ENCODE measurements around the gene CEP128.

CEP128 gene

GRCh38 chr14:80872645-80873044 lies 68.9 kb downstream of the CEP128 start:
- no peak for DNase-seq

- no peak for DNase-seq
Measured at GRCh38 chr14:80868260-80868659, 73.3 kb downstream of the CEP128 start.

- DNase-seq: no peak
Measured at GRCh38 chr14:80867798-80868197, 73.7 kb downstream of the CEP128 start.

GRCh38 chr14:80867091-80867490 lies 74.4 kb downstream of the CEP128 start:
- no peak for DNase-seq

GRCh38 chr14:80865565-80865964 lies 76.0 kb downstream of the CEP128 start:
- no peak for DNase-seq

- DNase-seq: no peak
Measured at GRCh38 chr14:80862983-80863382, 78.6 kb downstream of the CEP128 start.

- no peak for DNase-seq
Measured at GRCh38 chr14:80862541-80862940, 79.0 kb downstream of the CEP128 start.

GRCh38 chr14:80850197-80850814 lies 91.2 kb downstream of the CEP128 start:
- no peak for DNase-seq

GRCh38 chr14:80847070-80847469 lies 94.5 kb downstream of the CEP128 start:
- no peak for DNase-seq

- no peak for DNase-seq
Measured at GRCh38 chr14:80845856-80846255, 95.7 kb downstream of the CEP128 start.

- DNase-seq: no peak
Measured at GRCh38 chr14:80844872-80845271, 96.7 kb downstream of the CEP128 start.

GRCh38 chr14:80839743-80840142 lies 101.8 kb downstream of the CEP128 start:
- no peak for DNase-seq

GRCh38 chr14:80809663-80810062 lies 131.9 kb downstream of the CEP128 start:
- no peak for DNase-seq

- DNase-seq: no peak
Measured at GRCh38 chr14:80805136-80805535, 136.4 kb downstream of the CEP128 start.

GRCh38 chr14:80798878-80799277 lies 142.7 kb downstream of the CEP128 start:
- DNase-seq: no peak

- no peak for DNase-seq
Measured at GRCh38 chr14:80798211-80798610, 143.3 kb downstream of the CEP128 start.

- DNase-seq: no peak
Measured at GRCh38 chr14:80792771-80793170, 148.8 kb downstream of the CEP128 start.

- no peak for DNase-seq
Measured at GRCh38 chr14:80787876-80788275, 153.7 kb downstream of the CEP128 start.

GRCh38 chr14:80784820-80785219 lies 156.7 kb downstream of the CEP128 start:
- no peak for DNase-seq

GRCh38 chr14:80781972-80782367 lies 159.6 kb downstream of the CEP128 start:
- DNase-seq: no peak

GRCh38 chr14:80780500-80780899 lies 161.0 kb downstream of the CEP128 start:
- DNase-seq: no peak

GRCh38 chr14:80776657-80777056 lies 164.9 kb downstream of the CEP128 start:
- no peak for DNase-seq

GRCh38 chr14:80776186-80776585 lies 165.4 kb downstream of the CEP128 start:
- DNase-seq: no peak

GRCh38 chr14:80772504-80772903 lies 169.0 kb downstream of the CEP128 start:
- DNase-seq: no peak

- no peak for DNase-seq
Measured at GRCh38 chr14:80771201-80771600, 170.3 kb downstream of the CEP128 start.
